Activated naive CD4-positive, alpha-beta T cell treated with anti-CD3 and anti-CD28 coated beads, Interleukin-2, amount 50 U/mL, for 72 hours (primary cell): ENCODE results near the gene CDKAL1. TPM values are rescaled to one million over a fixed set of nuclear protein-coding genes. Genes with fewer than 3 reads are reported as not detected.

Experiments used
- ATAC-seq, 2 donors: fragments of 150-1000 bp; cut with Tn5 transposase; 2 replicates each; pipeline ENCODE4 v1.10.0; 2021; ENCODE audit warnings: mild to moderate bottlenecking in 2 of 2, moderate library complexity in 2 of 2
- DNase-seq, 2 donors: peaks; one replicate each; pipeline ENCODE4 v3.0.0; 2021 to 2022; ENCODE audit warnings: low spot score in 2 of 2
- H3K27ac Mint-ChIP-seq, 2 donors: one replicate each; pipeline ENCODE4 v1.8.0; 2022; ENCODE audit warnings: mild to moderate bottlenecking in 2 of 2, mixed read lengths in 2 of 2
- H3K36me3 Mint-ChIP-seq, 2 donors: one replicate each; pipeline ENCODE4 v1.8.0; 2022; ENCODE audit warnings: mixed read lengths in 2 of 2
- H3K9me3 Mint-ChIP-seq, 2 donors: one replicate each; pipeline ENCODE4 v1.8.0; 2022; ENCODE audit warnings: mixed read lengths in 2 of 2
- total RNA-seq, 2 donors: library from RNA; stranded (reverse); gene quantifications; one replicate each; pipeline ENCODE4 v1.2.3, GENCODE V29; 2022

CDKAL1 gene
- total RNA-seq, 2 donors from 2014 or later = 24.5 to 30.3 TPM

GRCh38 chr6:20790032-20790791 lies 256.0 kb downstream of the CDKAL1 start:
- DNase-seq (no peak), ATAC-seq (peak in 1 of 2 donors; percentile 50)
- Mint-ChIP-seq H3K36me3 (peaks cover 0 to 5% of the 10 kb centered on the region in 2 donors), H3K27ac (peak overlapping the region in 1 of 2 donors; percentile 24), H3K9me3 (no peaks in the 10 kb centered on the region)

DNA sequence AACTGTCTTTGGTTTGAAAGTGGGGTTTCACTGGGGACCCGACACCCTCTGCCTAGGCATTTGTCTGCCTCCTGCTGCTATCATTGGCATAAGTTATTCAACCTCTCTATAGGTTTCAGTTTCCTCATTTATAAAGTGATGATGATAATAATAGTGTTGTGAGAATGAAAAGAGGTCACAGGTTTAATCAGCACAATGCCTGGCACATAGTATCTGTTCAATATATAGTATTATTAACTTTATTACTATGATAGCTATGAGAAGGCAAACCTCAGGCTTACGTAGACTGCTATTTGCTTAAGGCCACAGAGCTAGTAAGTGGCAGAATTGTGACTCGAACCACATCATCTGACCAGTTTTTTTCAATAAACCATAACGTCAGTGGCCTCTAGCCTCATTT lies 256.8 kb downstream of the CDKAL1 start:
- H3K27ac Mint-ChIP-seq = peak overlapping the region in 1 of 2 donors; percentile 24
- H3K36me3 Mint-ChIP-seq = peaks cover 2 to 5% of the 10 kb centered on the region in 2 donors
- peaks cover 0 to under 1% of the 10 kb centered on the region in 2 donors for H3K9me3 Mint-ChIP-seq
- ATAC-seq (peak in 1 of 2 donors; percentile 40), DNase-seq (no peak)

- no peak overlapping the region for H3K27ac Mint-ChIP-seq
- ATAC-seq (no peak), DNase-seq (no peak)
- peaks cover 5% of the 10 kb centered on the region in 2 donors for H3K9me3 Mint-ChIP-seq
- peaks cover 7 to 11% of the 10 kb centered on the region in 2 donors for H3K36me3 Mint-ChIP-seq
Measured at GRCh38 chr6:20791944-20792343, 257.7 kb downstream of the CDKAL1 start.

GRCh38 chr6:20793174-20793573 lies 258.9 kb downstream of the CDKAL1 start:
- Mint-ChIP-seq H3K36me3 (peaks cover 16 to 19% of the 10 kb centered on the region in 2 donors), H3K9me3 (peaks cover 5% of the 10 kb centered on the region in 2 donors), H3K27ac (no peak overlapping the region)
- no peak for DNase-seq
- no peak for ATAC-seq

DNA sequence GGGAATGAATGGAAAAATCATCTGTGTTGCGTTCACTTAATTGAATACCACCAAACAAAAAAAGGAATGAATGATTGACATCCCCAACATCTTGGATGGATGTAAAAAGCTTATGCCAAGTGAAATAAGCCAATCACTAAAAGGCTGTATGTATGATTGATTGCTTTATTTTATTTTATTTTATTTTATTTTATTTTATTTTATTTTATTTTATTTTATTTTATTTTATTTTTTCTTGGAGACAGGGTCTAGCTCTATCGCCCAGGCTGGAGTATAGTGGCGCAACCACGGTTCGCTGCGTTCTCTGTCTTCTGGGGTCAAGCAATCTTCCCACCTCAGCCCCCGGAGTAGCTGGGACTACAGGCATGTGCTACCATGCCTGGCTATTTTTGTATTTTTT lies 263.3 kb downstream of the CDKAL1 start:
- Mint-ChIP-seq H3K9me3 (peaks cover 5% of the 10 kb centered on the region in 2 donors), H3K27ac (no peak overlapping the region), H3K36me3 (peaks cover 16 to 23% of the 10 kb centered on the region in 2 donors)
- ATAC-seq = no peak
- no peak for DNase-seq

DNA sequence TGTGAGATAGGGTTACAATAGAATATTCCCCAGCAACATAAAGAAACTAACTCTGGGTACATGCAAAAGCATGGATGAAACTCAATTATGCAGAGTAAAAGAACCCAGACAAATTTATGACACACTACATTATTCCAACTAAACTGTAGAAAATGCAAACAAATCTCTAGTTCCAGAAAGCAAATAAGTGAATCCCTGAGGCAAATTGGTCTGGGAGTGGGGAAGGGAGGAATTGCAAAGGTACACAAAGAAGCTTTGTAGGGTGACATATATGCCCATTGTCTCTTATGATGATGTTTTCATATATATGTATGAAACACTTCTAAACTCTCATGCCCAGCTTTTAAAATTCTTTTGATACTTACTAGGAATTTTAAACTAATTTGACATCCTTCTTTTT lies 266.0 kb downstream of the CDKAL1 start:
- DNase-seq (no peak), ATAC-seq (no peak)
- Mint-ChIP-seq H3K9me3 (peaks cover 10 to 14% of the 10 kb centered on the region in 2 donors), H3K27ac (no peak overlapping the region), H3K36me3 (peaks cover 23 to 26% of the 10 kb centered on the region in 2 donors)

- Mint-ChIP-seq H3K9me3 (peaks cover 10 to 14% of the 10 kb centered on the region in 2 donors), H3K27ac (no peak overlapping the region), H3K36me3 (peaks cover 27 to 30% of the 10 kb centered on the region in 2 donors)
- ATAC-seq = no peak
- no peak for DNase-seq
Measured at GRCh38 chr6:20800653-20801052, 266.4 kb downstream of the CDKAL1 start.

GRCh38 chr6:20801595-20801994 lies 267.3 kb downstream of the CDKAL1 start:
- DNase-seq (no peak), ATAC-seq (no peak)
- H3K36me3 Mint-ChIP-seq = peaks cover 32 to 37% of the 10 kb centered on the region in 2 donors
- peaks cover 5 to 17% of the 10 kb centered on the region in 2 donors for H3K9me3 Mint-ChIP-seq
- no peak overlapping the region for H3K27ac Mint-ChIP-seq

DNA sequence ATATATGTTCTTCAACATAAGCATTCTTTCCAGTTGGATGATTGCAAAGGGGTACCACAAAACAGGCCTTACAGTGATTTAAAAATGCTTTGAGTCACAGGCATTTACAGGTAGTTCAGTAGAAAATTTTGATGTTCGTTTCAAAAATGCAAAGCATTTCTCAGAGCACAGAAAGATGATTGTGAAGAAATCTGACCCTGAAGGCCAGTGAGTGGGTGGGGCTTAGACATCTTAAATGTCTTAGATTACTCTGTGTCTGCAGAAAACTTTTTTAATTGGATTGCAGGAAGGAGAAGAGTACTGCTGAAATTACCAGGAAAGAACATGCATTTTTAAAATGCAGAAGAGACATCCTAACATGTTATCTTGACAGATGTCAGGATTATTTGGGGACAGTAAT lies 268.3 kb downstream of the CDKAL1 start:
- ATAC-seq = no peak
- H3K36me3 Mint-ChIP-seq = peaks cover 25 to 31% of the 10 kb centered on the region in 2 donors
- no peak overlapping the region for H3K27ac Mint-ChIP-seq
- peaks cover 5 to 18% of the 10 kb centered on the region in 2 donors for H3K9me3 Mint-ChIP-seq
- no peak for DNase-seq

- peaks cover 5 to 18% of the 10 kb centered on the region in 2 donors for H3K9me3 Mint-ChIP-seq
- no peak for DNase-seq
- no peak for ATAC-seq
- peaks cover 24 to 25% of the 10 kb centered on the region in 2 donors for H3K36me3 Mint-ChIP-seq
- no peak overlapping the region for H3K27ac Mint-ChIP-seq
Measured at GRCh38 chr6:20805021-20805420, 270.8 kb downstream of the CDKAL1 start.

GRCh38 chr6:20806669-20807068 lies 272.4 kb downstream of the CDKAL1 start:
- DNase-seq = no peak
- Mint-ChIP-seq H3K36me3 (peaks cover 29 to 35% of the 10 kb centered on the region in 2 donors), H3K27ac (no peak overlapping the region), H3K9me3 (peaks cover 9 to 18% of the 10 kb centered on the region in 2 donors)
- ATAC-seq = no peak

- ATAC-seq (no peak), DNase-seq (no peak)
- Mint-ChIP-seq H3K27ac (no peak overlapping the region), H3K9me3 (peaks cover 8 to 18% of the 10 kb centered on the region in 2 donors), H3K36me3 (peaks cover 29 to 35% of the 10 kb centered on the region in 2 donors)
Measured at GRCh38 chr6:20808439-20808838, 274.2 kb downstream of the CDKAL1 start.

DNA sequence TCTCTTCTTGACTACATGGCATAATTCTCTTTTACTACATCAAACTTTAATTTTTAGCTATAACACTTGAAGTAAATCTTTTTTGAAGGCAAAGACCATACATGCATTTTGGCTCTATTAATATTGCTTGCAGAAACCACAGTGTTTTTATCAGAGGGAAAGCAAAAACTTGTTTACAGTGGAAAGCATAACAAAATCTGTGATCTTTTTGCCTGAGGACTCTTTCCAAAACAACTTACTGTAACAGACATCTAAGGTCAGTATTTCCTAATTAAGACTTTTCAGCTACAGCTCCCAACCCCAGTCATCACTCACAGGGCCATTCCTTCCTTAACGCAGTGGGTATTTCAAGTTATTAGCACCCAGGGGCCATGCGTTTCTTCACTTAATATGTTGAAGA lies 274.7 kb downstream of the CDKAL1 start:
- ATAC-seq (no peak), DNase-seq (no peak)
- peaks cover 6 to 16% of the 10 kb centered on the region in 2 donors for H3K9me3 Mint-ChIP-seq
- no peak overlapping the region for H3K27ac Mint-ChIP-seq
- peaks cover 29 to 37% of the 10 kb centered on the region in 2 donors for H3K36me3 Mint-ChIP-seq

GRCh38 chr6:20810727-20811108 lies 276.5 kb downstream of the CDKAL1 start:
- ATAC-seq = no peak
- DNase-seq = no peak
- Mint-ChIP-seq H3K27ac (peak overlapping the region in 1 of 2 donors; percentile 52), H3K9me3 (peaks cover 6 to 18% of the 10 kb centered on the region in 2 donors), H3K36me3 (peaks cover 29 to 32% of the 10 kb centered on the region in 2 donors)

DNA sequence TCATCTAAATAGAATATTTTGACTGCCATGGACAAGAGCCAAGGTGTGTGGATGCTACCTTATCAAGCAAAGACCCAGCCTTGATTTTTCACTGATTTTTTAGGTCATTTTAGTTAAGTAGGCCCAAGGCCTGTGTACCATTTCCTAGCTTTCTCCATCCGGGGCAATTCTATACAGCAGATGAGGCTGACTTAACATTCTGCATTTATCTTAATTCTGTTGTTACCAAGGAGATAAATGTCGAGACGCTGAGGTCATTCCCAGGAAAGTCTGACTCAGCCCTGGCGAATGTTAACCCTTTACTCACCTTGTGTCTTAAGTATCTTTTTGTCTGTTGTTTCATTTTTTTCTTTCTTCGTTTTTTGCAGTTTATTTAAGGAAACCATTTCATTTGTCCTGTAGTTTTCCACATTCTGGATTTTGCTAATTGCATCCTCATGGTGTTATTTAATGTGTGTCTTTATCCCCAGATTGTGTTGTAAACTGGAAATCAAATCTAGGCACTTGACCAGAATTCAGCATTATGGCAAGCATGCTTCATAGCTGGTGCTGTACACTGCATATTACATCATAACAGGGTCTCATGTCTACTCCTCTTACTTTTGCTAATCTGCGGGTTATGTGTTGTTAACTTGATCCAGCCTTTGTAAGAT lies 277.0 kb downstream of the CDKAL1 start:
- peaks cover 6 to 14% of the 10 kb centered on the region in 2 donors for H3K9me3 Mint-ChIP-seq
- ATAC-seq (no peak), DNase-seq (no peak)
- peaks cover 24 to 30% of the 10 kb centered on the region in 2 donors for H3K36me3 Mint-ChIP-seq
- no peak overlapping the region for H3K27ac Mint-ChIP-seq

DNA sequence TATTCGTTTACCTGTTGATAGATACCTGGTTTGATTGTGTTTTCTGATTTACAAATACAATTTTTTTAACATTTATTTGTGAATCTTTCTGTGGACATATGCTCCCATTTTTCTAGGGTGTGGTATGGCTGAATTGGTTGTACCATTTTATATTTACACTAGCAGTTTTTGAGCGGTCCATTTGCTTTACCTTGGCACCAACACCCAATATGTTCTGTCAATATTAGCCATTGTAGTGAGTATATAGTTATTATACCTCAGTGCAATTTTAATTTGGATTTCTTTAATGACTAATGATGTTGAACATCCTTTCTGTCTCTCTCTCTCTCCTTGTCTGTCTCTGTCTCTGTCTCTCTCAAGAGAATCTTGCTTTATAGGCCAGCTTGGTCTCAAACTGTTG lies 278.5 kb downstream of the CDKAL1 start:
- H3K36me3 Mint-ChIP-seq = peaks cover 19 to 25% of the 10 kb centered on the region in 2 donors
- DNase-seq (no peak), ATAC-seq (no peak)
- H3K27ac Mint-ChIP-seq = no peak overlapping the region
- H3K9me3 Mint-ChIP-seq = peaks cover 6 to 9% of the 10 kb centered on the region in 2 donors

DNA sequence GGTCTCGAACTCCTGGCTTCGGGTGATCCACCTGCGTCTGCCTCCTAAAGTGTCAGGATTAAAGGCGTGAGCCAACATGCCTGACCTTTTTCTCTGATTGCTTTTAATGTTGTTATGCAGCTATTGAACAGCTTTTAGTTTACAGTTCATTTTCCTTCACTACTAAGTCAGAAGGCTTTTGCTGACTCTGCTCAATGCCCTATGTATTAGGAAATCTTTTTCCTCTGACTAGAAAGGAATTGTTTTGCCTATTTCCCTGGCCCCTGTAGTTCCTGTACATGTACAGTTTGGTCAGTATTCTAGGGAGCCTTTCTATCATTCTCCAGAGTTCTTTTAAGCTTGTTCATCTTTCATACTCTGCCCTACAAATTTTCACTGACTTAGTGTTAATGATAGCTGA lies 280.2 kb downstream of the CDKAL1 start:
- ATAC-seq = no peak
- H3K9me3 Mint-ChIP-seq = peaks cover 6 to 9% of the 10 kb centered on the region in 2 donors
- no peak for DNase-seq
- H3K36me3 Mint-ChIP-seq = peaks cover 19 to 29% of the 10 kb centered on the region in 2 donors
- H3K27ac Mint-ChIP-seq = no peak overlapping the region
